Activated naive CD8-positive, alpha-beta T cell (primary cell): ENCODE data around the gene SFXN2.
"Not testable (repeated sequence)": the region's sequence is repeated elsewhere in the genome, so short reads cannot be mapped to it uniquely, and the experiment has no call there.

Experiments
- H3K27ac Mint-ChIP-seq: one replicate; pipeline ENCODE4 v1.8.0; 2021; ENCODE audit warnings: mixed read lengths
- H3K27me3 Mint-ChIP-seq: one replicate; pipeline ENCODE4 v1.8.0; 2021; ENCODE audit warnings: mixed read lengths
- H3K36me3 Mint-ChIP-seq: one replicate; pipeline ENCODE4 v1.8.0; 2021; ENCODE audit warnings: mixed read lengths
- H3K4me1 Mint-ChIP-seq: one replicate; pipeline ENCODE4 v1.8.0; 2021; ENCODE audit warnings: low read depth, mixed read lengths
- H3K4me3 Mint-ChIP-seq: one replicate; pipeline ENCODE4 v1.8.0; 2021; ENCODE audit warnings: mild to moderate bottlenecking, mixed read lengths
- H3K9me3 Mint-ChIP-seq: one replicate; pipeline ENCODE4 v1.8.0; 2021; ENCODE audit warnings: low read depth, mixed read lengths

SFXN2 gene

DNA sequence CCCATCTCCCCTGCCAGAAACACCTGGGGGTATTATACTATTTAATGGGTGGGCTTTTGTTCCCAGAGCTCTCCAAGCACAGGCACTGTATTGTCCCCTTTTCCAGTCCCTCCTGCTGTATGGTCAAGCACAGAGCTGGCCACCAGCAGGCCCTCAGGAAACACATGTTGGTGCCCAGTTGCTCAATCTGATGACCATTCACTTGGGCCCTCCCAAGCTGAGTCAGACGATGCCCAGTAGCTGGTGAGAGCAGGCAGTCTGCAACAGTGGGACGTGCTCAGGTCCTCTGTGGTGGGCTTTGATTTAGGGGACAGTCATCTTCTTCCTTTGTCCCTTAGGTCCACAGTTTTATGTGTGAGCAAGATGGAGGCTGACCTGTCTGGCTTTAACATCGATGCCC, 11.8 kb downstream of the SFXN2 start:
- Mint-ChIP-seq H3K4me3 (no peak overlapping the region), H3K36me3 (peaks cover 7% of the 10 kb centered on the region), H3K27me3 (no peaks in the 10 kb centered on the region), H3K27ac (no peak overlapping the region), H3K4me1 (peaks cover 11% of the 10 kb centered on the region), H3K9me3 (no peaks in the 10 kb centered on the region)

DNA sequence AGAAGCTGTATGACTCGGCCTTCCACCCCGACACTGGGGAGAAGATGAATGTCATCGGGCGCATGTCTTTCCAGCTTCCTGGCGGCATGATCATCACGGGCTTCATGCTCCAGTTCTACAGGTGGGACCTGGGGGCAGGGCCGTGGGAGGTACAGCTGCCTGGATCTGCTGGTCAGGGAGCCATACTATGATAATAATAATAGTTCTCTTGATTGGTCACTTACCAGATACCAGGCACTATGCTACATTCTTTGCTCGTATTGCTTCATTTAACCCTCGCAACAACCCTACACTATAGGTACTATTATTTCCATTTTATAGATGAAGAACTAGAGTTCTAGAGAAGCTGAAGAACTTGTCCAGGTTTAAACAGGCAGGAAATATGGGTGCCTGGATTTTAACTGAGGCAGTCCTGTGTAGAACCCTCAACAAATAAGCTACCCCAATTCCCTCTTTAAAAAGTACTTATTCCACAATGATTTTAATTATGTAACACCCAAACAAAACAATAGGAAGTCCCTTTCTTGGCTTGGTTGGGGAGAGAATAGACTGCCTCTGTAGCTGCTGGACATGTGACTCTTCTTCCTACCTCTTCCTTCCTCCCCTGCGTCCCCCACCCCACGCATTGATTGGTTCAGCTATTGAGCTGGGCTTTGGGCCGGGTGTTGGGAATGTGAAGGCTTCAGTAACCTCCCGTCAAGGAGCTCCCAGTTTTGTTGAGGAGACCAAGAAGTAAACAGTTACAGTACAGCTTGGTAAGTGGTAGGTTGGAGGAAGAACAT, 12.8 kb downstream of the SFXN2 start:
- H3K27ac Mint-ChIP-seq: no peak overlapping the region
- no peaks in the 10 kb centered on the region for H3K27me3 Mint-ChIP-seq
- peaks cover 5% of the 10 kb centered on the region for H3K4me1 Mint-ChIP-seq
- H3K4me3 Mint-ChIP-seq: no peak overlapping the region
- H3K36me3 Mint-ChIP-seq: peaks cover 7% of the 10 kb centered on the region
- H3K9me3 Mint-ChIP-seq: no peaks in the 10 kb centered on the region

DNA sequence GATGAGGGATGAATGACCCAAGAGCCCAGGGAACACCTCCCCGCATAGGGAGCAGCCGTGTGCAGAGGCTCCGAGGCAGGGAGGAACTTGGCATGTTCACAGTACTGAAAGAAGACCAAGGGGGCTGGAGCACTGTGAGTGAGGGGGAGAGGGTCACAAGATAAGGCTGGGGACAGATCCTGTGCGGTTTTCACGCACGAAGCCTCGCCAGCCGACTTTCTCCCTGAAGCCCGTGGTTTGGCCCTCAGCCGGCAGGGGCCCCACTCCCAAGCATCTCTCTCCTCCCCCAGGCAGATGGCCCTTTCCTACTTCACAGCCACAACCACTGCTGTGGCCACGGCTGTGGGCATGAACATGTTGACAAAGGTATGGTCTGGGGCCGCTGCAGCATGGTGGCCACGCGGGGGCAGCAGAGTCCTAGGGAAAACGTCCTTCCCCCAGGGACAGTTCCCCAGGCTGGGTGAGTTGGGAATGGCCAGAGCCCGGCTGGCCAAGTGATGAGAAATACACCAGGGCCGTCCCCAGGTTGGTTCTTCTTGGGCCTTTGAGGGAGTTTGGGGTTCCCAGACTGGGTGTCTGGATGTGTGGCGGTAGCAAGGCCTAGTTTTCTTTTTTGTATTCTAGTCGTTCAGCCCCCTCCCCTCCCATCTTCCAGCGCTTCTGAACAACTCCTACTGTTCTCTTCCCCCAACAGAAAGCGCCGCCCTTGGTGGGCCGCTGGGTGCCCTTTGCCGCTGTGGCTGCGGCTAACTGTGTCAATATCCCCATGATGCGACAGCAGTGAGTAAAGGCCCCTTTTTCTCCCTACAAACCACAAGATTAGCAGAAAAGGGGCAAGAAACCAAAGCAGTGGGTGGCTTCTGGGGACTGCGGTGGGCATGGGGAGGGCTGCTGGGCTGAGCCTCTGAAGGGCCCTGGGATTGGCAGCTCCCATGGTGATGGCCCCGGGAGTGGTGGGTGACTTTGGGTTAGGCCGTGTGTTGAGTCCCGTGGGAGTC, 14.9 kb downstream of the SFXN2 start:
- Mint-ChIP-seq H3K4me3 (no peak overlapping the region), H3K27me3 (no peaks in the 10 kb centered on the region), H3K9me3 (no peaks in the 10 kb centered on the region), H3K4me1 (peaks cover 5% of the 10 kb centered on the region), H3K27ac (no peak overlapping the region), H3K36me3 (peaks cover 3% of the 10 kb centered on the region)

DNA sequence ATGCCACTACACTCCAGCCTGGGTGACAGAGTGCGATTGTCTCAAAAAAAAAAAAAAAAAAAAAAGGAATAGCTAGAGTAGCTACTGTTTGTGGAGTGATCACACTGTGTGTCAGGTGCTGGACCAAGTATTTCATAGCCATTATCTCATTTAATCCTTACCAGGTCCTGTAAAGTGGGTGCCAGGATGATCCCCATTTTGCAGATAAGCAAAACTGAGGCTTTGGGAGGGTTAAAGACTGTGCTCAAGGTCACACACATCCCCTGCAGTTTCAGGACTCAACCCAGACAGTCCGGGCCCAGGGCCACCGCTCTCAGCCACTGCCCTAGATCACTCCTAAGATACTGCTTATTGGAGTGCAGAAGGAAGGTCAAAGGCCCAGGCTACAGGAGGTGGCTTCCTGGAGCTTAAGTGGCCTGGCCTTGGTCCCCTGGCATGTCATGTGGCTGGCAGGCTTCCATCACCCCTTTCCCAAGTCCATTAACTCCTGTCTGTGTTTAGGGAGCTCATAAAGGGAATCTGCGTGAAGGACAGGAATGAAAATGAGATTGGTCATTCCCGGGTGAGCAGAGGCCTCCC, 16.9 kb downstream of the SFXN2 start:
- no peaks in the 10 kb centered on the region for H3K27me3 Mint-ChIP-seq
- no peak overlapping the region for H3K4me3 Mint-ChIP-seq
- no peaks in the 10 kb centered on the region for H3K9me3 Mint-ChIP-seq
- peaks cover 3% of the 10 kb centered on the region for H3K36me3 Mint-ChIP-seq
- peaks cover 5% of the 10 kb centered on the region for H3K4me1 Mint-ChIP-seq
- no peak overlapping the region for H3K27ac Mint-ChIP-seq

DNA sequence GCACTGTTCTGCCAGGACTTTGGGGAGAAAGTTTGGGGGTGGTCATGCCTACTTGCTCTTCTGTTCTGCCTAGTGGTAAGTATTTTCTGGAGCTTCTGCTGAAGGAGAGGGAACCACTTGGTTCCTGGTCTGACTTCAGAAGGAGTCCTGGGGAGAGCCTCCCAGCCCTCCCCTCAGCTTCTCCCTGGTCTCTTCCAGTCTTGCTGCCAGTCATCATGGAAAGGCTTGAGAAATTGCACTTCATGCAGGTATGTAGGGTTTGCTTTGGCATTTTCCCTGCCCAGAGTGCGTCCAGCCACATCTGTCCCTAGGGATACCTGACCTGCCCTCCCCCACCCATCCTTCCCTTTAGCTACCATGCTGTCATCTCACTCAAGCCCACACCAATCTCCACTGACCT, 18.2 kb downstream of the SFXN2 start:
- Mint-ChIP-seq H3K4me3 (no peak overlapping the region), H3K27me3 (no peaks in the 10 kb centered on the region), H3K9me3 (no peaks in the 10 kb centered on the region), H3K4me1 (peaks cover 5% of the 10 kb centered on the region), H3K27ac (no peak overlapping the region), H3K36me3 (peaks cover under 1% of the 10 kb centered on the region)

DNA sequence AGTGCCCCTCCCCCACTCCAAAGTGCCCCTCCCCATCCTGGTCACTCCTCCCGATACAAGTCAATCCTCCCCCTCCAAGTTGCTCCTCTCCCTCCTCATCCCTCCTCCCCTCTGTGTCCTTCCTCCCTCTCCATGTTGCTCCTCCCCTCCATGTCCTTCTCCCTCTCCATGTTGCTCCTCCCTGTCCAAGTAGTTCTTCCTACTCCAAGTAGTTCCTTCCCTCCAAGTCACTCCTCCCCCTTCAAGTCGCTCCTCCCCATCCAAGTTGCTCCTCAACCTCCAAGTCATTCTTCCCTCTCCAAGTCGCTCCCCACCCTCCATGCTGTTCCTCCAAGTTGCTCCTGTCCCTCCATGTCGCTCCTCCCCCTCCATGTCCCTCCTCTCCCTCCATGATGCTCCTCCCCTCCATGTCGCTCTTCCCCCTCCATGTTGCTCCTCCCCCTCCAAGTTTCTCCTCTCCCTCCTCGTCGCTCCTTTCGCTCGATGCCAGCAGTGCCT, 20.7 kb downstream of the SFXN2 start:
- Mint-ChIP-seq H3K36me3 (no peaks in the 10 kb centered on the region), H3K27me3 (no peaks in the 10 kb centered on the region), H3K27ac (no peak overlapping the region), H3K9me3 (no peaks in the 10 kb centered on the region), H3K4me3 (no peak overlapping the region), H3K4me1 (no peaks in the 10 kb centered on the region)

DNA sequence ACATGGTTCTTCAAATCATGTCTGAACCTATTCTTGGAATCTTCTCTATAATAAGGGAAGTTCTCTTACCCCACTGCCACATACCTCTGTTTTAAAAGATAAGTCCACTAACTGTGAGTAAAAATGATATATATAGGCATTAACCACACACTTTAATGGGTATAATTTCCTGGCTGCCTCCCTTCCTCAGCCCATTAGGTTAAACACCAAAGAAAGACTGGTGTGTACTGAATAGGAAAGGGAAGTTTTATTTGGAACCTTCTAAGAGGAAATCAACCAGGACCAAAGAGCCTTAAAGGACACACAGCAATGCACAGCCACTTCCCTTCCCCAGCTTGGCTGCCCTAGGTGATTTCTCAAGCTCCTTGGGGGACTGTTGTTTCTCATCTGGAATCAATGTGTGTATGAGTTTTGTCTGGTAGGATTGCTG, 24.3 kb downstream of the SFXN2 start:
- Mint-ChIP-seq H3K36me3 (no peaks in the 10 kb centered on the region), H3K4me1 (peaks cover 12% of the 10 kb centered on the region), H3K27me3 (no peaks in the 10 kb centered on the region), H3K9me3 (no peaks in the 10 kb centered on the region), H3K27ac (peak overlapping the region; percentile 23), H3K4me3 (no peak overlapping the region)

DNA sequence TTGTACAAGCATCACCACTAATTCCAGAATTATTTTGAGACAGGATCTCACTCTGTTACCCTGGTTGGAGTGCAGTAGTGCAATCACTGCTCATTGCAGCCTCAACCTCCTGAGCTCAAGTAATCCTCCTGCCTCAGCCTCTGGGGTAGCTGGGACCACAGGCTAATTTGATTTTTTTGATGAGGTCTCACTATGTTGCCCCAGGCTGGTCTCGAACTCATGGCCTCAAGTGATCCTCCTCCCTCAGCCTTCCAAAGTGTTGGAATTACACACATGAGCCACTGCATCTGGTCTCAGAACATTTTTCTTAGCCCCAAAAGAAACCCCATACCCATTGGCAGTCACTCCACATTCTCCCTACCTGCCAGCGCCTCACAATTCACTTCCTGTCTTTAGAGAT, 25.8 kb downstream of the SFXN2 start:
- Mint-ChIP-seq H3K27ac (no peak overlapping the region), H3K4me3 (no peak overlapping the region), H3K4me1 (peaks cover 24% of the 10 kb centered on the region)

DNA sequence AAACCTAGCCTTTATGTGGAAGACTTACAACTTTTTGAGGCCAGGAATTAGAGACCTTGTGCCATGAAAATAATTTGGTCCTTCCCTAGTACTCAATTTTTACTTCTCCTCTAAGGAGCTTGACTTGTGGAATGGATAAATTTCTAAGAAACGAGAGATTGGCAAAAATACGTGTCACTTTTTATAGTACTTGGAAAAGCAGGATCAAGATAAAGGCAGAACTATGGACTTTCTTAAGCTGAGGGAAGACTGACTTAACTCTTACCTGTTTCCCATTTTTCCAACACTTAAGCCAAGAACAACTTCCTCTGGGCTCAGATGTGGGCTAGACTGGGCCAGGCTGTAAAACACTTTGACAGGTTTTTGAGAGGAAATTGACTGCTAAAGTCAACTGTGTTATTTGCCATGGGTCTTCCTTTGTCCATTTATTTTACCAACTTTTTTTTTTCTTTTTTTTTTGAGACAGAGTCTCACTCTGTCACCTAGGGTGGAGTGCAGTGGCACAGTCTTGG, 27.3 kb downstream of the SFXN2 start:
- Mint-ChIP-seq H3K9me3 (no peaks in the 10 kb centered on the region), H3K27ac (no peak overlapping the region), H3K4me3 (no peak overlapping the region), H3K4me1 (peaks cover 39% of the 10 kb centered on the region), H3K27me3 (no peaks in the 10 kb centered on the region), H3K36me3 (no peaks in the 10 kb centered on the region)

More for the DNA sequence above, 25.8 kb downstream of the SFXN2 start:
- Mint-ChIP-seq H3K27me3 (no peaks in the 10 kb centered on the region), H3K36me3 (no peaks in the 10 kb centered on the region), H3K9me3 (no peaks in the 10 kb centered on the region)

DNA sequence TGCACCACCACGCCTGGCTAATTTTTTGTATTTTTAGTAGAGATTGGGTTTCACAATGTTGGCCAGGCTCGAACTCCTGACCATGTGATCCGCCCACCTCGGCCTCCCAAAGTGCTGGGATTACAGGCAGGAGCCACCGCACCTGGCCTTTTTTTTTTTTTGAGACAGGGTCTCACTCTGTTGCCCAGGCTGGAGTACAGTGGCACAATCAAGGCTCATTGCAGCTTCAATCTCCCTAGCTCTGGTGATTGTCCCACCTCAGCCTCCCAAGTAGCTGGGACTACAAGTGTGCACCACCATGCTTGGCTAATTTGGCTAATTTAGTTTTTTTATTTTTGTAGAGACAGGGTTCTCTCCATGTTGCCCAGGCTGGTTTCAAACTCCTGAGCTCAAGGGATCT, 27.9 kb downstream of the SFXN2 start:
- H3K4me1 Mint-ChIP-seq: peaks cover 42% of the 10 kb centered on the region
- not testable (repeated sequence) for H3K27me3 Mint-ChIP-seq, H3K4me3 Mint-ChIP-seq, H3K27ac Mint-ChIP-seq, H3K9me3 Mint-ChIP-seq, H3K36me3 Mint-ChIP-seq

DNA sequence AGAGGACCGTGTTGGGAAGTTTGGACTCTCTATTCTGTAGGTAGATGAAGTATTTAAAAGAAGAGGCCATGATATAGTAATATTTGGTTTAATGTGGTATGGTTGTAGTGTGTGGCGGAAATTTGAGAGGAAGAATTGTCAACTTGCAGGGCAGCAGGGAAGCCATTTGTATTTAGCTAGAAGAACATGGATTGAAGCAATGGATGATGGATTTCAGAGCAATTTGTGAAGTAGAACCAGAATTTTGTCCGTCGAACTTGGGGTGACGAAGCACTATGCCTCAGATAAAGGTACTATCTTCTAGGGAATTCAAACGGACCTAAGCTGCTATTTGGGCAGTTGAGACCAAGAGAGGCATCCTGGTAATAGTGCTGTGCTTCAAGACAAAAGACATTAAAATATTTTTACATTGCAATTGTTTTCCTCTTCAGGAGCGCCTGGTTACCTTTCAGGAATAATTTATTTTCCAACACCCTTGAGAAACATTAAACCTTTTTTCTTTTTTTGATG, 28.7 kb downstream of the SFXN2 start:
- Mint-ChIP-seq H3K4me1 (peaks cover 42% of the 10 kb centered on the region), H3K36me3 (no peaks in the 10 kb centered on the region), H3K27ac (peak overlapping the region; percentile 93), H3K27me3 (no peaks in the 10 kb centered on the region), H3K4me3 (peak overlapping the region; percentile 97), H3K9me3 (no peaks in the 10 kb centered on the region)

DNA sequence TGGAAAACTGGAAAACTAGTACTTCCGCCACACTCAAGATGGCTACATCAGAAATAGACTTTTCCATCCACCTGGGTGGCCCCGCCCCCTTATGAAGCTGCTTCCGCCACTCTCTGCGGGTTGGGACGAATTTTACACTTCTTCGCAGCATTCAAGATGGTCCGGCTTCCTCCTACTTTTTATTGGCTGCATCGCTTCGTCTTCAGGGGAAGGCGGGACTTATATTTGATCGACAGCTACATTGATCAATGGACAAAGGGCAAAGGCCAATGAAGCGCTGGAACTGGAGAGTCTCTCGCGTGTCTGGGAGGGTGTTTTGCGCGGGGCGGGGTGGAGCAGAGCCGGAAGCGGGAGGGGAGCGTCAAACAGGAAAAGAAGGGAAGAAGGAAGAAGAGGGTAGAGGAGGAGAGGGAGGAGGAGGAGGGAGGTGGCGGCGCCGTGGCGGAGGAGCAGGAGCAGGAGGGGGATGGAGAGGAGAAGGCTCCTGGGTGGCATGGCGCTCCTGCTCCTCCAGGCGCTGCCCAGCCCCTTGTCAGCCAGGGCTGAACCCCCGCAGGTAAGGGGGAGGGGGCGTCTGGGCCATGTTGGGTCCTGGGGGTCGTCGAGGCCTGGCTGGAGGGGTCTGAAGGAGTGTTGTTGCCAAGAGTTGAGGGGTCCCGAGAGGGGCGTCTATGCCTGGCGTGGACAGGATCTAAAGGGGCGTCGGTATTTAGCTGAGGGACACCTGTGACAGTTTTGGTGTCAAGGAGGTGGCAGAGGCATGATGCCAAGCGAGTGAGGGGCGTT, 29.3 kb downstream of the SFXN2 start, which contains the start of gene WBP1L:
Gene WBP1L, plus strand, starts transcription at position 361 of the 786 bp plus-strand sequence. Its CDS starts 106 bp downstream, at position 467.
- H3K27ac Mint-ChIP-seq: peak within 1 kb of the TSS; percentile 93
- H3K36me3 Mint-ChIP-seq: peaks cover 3% of the 10 kb centered on the region
- no peaks in the 10 kb centered on the region for H3K9me3 Mint-ChIP-seq
- H3K27me3 Mint-ChIP-seq: no peaks in the 10 kb centered on the region
- H3K4me1 Mint-ChIP-seq: peaks cover 48% of the 10 kb centered on the region
- peak within 1 kb of the TSS; percentile 97 for H3K4me3 Mint-ChIP-seq

DNA sequence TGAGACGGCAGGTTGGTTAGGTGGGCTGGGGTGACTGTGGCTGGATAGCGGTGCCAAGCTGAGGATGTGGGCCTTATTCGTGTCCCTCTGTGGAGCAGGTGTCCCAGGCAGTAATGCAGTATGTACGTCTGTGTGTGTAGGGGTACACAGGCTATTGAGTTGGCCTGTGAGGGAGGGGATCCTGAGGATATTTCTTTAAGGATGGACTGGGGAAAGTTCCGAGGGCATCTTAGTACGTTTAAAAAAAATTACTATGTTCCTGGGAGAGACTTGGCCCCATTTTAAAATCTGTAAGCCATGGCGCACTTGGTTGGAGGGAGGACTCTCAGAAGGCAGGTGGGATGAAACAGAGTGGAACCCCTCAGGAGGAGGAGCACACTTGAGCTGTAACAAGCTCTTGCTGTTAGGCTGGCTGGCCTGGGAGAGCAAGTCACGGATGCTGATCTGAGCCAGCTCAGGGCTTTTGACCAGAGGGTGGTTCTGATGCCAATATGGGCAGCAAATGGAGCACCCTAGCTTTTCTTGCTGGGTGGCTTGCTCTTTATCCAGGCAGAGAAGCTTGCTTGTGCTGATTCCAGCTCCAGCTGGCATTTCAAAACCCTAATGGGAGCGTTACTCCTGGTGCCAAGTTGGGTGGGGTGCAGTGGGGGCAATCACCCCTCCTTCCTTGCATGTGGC, 30.1 kb downstream of the SFXN2 start:
- H3K9me3 Mint-ChIP-seq: no peaks in the 10 kb centered on the region
- H3K4me1 Mint-ChIP-seq: peaks cover 51% of the 10 kb centered on the region
- H3K4me3 Mint-ChIP-seq: peak overlapping the region; percentile 97
- H3K36me3 Mint-ChIP-seq: peaks cover 3% of the 10 kb centered on the region
- no peaks in the 10 kb centered on the region for H3K27me3 Mint-ChIP-seq
- peak overlapping the region; percentile 93 for H3K27ac Mint-ChIP-seq
